HTR-8/SVneo (cell line): ENCODE measurements around the gene NLGN2.
A peak's percentile ranks its signal among the peaks of the same experiment; 100 is the strongest.
"Not testable (repeated sequence)": the region's sequence is repeated elsewhere in the genome, so short reads cannot be mapped to it uniquely, and the experiment has no call there.

Experiments used
- DNase-seq: peaks from one replicate; pipeline ENCODE4 v3.0.0; 2011; ENCODE audit warnings: low spot score, mixed read lengths; ENCODE audit not compliant: insufficient read length
- FAIRE-seq: peaks from 2 replicates; lab custom pipeline; 2011; peaks lifted over from hg19 to GRCh38; lab: Jason Lieb, UNC

The NLGN2 gene

DNA sequence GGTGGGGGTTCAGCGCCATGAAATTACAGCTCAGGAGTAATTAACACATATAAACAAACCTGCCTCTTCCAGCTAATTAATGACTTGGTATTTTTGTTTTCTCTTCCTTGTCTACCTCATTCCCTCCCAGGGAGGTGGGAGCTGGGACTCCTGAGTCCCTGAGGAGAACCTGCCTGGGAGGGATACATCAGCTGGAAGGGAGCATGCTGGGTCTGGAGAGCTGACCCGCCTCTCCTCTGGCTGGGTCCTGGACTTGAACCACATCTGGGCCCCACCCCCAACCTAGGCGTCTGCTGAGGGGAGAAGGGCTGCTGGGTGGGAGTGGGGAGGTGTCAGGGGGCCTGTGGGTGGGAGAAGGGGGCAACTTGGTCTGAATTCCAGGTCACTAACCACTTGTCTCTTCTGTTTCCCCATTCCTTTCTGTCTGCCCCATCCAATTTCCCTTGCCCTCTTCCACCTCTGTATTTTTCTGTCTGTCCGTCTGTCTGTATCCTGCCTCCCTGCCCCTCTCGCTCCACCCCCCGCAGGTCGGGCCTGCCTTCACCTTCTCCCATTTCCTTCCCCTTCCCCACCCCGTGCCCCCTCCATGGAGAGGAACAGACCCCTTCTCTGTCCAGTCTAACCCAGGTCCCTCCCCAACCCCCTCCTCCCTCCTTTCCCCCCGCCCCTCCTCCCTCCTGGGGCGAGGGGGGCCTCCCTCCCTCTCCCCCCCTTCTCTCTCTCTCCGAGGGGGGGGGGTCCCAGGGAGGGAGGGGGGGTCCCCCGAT, at the start of gene NLGN2:
Gene NLGN2, plus strand, starts transcription at position 361 of the 767 bp plus-strand sequence. CDS start 411 bp downstream, outside the sequence.
- FAIRE-seq, result no peak

DNA sequence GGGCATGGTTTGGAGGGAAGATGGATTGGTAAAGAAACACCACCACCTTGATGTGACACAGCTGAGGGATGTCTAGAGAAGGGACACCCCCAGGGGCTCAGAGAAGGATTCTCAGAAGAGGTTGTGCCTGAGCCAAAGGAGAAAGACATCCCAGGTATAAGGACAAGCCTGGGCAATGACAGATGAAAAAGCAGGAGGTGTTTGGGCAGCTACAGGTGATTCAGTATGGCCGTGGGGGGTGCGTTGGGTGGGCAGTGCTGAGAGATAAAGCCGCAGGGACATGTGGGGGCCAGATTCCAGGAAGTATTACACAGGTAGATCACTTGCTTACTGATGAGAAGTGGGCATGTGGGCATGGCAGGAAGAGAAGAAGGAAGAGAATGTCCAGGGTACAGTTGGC, 45.7 kb upstream of the NLGN2 start:
- no peak for FAIRE-seq
- DNase-seq, result no peak

More for the DNA sequence above, at the start of gene NLGN2:
- DNase-seq, result no peak

DNA sequence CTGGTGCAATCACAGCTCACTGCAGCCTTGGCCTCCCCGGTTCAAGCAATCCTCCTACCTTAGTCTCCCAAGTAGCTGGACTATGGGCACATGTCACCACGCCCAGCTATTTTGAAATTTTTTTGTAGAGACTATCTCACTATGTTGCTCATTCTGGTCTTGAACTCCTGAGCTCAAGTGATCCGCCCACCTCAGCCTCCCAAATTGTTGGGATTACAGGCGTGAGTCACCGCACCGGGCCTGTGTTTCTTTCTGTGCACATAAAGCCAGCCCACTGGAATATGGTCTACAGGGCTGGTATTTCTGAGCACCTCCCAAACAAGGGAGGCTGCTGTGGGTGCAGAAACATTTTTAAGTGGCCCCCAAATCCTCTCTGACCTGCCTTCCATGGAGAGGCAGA, 44.3 kb upstream of the NLGN2 start:
- DNase-seq, result no peak
- FAIRE-seq, result no peak

DNA sequence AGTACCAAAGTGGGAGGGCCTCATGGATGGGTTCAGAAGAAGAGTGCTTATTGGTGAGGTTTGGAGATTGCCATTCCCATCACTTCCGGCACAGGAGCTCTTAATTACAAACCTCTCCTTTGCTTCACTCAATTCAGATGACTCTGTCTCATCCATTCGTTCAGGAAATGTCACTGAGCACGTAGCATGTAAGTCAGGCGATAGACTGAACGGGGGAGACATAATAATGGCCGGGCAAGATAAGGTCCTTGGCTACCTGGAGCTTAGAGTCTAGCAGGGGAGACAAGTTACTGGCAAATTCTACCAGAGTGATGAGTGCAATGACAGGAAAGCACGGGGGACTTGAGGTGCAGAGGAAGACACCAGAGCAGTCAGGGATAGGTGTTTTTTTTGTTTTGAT, 41.7 kb upstream of the NLGN2 start:
- not testable (repeated sequence) for DNase-seq
- FAIRE-seq, result peak; percentile 20

DNA sequence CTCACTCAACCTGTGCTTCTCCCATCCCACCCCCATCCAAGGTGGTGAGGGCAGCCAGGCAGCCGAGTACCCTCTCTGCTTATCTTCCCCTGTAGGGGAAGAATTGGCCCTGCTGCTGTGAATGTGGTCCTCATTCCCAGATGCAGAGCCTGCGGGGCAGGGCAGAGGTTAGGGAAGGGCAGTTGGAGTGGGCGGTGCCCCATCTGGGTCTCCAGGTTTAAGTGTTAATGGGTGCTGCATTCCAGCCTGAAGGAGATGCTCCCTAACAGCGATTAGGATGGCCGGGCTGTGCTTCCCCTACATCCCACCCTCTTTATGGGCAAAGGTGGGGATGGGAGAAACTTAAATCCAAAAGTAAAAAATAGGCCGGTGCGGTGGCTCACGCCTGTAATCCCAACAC, 40.6 kb upstream of the NLGN2 start:
- peak; percentile 68 for FAIRE-seq
- no peak for DNase-seq

DNA sequence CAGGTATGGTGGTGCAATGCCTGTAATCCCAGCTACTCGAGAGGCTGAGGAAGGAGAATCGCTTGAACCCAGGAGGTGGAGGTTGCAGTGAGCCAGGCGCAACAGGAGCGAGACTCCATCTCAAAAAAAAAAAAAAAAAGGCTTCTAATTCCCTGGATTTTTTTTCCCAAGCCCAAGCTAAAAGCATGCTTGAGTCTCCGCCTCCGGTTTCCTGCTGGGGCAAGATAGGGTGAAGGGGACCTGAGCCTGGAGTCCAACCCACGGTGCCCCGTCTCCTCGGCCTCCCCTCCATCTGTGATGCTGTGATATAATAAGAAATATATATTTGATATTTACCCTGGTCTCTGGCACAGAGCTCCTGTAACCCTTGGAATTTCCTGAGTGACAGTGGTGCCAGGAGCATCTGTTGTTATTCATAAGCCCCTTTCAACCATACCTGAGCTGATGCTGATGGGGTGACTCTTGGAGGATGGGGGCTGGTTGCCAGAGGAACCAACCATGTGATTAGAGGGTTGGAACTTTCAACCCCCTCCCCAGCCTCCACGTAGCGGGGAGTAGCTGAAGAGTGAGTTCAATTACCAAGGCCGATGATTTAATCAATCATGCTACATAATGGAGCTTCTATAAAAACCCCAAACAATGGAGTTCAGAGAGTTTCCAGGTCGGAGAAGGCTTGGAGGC, 39.6 kb upstream of the NLGN2 start:
- no peak for DNase-seq
- no peak for FAIRE-seq

DNA sequence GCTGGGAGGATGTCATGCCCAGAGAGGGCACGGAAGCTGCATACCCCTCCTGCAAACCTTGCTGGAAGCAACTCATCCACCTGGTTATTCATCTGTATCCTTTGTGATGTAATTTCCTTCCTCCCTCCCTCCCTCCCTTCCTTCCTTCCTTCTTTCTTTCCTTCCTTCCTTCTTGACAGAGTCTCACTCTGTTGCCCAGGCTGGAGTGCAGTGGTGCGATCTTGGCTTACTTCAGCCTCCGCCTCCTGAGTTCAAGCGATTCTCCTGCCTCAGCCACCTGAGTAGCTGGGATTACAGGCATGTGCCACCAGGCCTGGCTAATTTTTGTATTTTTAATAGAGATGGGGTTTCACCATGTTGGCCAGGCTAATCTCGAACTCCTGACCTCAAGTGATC, 39.0 kb upstream of the NLGN2 start:
- not testable (repeated sequence) for FAIRE-seq, DNase-seq

DNA sequence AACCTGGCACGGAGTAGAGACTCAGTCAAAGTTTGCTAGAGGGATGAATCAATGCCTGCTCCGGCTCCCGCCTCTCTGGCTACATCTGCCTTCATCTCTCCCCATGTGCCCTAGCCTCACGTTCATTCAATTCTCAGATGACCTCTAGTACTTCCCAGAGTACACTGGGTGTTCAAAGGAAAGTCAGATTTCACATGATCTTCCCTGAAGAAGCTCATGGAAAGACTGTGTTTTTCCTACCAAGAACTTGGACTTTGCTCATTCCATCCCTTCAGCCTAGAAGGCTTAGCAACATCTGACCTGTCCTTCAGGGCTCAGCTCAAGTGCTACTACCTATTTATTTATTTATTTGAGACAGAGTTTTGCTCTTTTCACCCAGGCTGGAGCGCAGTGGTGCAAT, 37.8 kb upstream of the NLGN2 start:
- DNase-seq (no peak), FAIRE-seq (no peak)

DNA sequence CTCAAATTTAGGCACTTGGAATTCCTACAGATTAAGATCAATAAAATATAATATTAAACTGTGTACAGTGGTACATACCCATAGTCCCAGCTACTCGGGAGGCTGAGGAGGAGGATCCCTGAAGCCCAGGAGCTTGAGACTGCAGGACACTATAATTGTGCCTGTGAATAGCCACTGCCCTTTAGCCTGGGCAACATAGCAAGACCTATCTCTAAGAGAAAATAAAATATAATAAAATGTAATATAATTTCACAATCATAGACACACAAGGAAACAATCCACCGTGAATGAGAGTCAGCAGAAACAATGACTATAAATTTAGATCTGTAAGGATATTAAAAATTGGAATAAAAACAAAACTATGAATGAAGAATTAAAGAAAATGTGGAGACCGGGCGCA, 36.8 kb upstream of the NLGN2 start:
- no peak for FAIRE-seq
- no peak for DNase-seq

DNA sequence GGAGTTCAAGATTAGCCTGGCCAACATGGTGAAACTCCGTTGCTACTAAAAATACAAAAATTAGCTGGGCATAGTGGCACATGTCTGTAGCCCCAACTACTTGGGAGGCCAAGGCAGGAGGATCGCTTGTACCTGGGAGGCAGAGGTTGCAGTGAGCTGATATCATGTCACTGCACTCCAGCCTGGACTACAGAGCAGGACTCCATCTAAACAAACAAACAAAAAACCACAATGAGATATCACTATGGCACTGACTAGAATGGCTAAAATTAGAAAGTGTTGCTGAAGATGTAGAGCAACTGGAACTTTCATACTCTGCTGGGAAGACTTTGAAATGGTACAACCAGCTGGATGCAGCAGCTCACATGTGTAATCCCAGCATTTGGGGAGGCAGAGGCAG, 33.3 kb upstream of the NLGN2 start:
- FAIRE-seq (no peak), DNase-seq (no peak)

DNA sequence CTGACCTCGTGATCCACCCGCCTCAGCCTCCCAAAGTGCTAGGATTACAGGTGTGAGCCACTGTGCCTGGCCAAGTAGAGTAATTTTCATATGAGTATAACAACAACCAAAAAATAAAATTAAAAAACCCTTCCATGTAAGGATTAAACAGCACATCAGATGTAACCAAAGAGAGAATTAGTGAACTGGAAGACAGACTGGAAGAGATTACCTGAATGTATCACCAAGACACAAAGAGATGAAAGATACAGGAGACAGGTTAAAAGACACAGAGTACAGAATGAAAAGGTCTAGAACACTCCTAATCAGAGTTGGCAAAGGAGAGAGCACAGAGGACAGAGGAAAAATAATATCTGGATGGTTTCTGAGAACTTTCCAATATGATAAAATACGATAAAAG, 28.5 kb upstream of the NLGN2 start:
- DNase-seq (no peak), FAIRE-seq (no peak)

DNA sequence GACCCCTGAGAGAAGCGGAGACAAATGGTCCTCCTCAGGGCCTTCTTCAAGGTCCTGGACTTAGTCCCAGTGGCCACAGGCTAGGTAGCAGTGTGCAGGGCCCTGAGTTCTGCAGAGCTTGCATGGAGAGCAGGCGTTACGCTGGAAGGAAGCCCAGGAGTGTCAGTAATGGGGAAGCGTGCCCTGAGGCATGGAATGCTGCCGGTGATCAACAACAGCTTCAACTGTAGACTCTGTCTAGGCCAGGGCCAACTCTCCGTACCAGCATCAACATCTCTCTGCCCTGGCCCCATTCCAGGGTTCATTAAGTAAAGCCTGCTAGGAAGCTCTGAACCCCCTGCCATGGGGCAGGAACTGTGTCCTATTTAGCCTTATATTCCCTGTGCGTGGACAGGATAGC, 27.3 kb upstream of the NLGN2 start:
- DNase-seq (no peak), FAIRE-seq (no peak)

DNA sequence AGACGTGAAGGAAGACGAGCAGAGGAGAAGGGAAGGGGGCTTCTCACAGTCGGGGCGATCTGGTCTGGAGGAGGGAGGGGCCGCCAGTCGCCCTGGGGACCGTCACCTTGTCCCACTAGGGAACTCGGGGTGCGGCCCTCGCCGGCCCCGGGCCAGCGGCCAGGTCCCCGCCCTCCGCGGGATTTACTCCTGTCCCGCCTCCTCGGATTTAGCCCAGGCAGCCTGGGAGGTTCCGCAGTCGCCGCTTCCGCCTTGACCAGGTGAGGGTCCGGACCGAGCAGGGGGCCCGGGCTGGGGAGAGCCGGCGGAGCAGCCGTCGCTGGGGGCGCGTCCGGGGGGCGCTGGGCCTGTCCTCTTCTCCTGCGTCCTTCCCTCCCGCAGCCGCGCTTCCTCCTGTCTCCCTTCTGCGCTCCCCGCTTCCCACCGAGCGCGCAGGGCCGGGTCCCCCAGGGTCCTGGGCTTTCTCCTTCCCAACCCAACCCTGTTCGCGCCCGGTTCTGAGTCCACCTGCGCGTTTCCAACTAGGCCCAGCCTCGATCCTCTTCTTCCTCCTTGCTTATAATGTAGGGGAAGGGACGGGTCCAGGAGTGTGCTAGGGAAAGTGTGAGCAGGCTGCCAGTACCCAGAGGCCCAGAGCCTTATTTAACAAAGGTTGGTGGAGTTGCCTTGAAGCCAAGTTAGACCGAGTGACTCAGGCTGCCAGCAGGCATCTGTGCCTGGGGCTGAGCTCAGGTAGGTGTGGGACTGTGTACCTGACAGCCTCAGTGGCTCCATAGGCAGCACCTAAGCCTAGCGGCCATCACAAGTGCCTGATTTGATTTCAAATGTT, 26.6 kb upstream of the NLGN2 start, which contains the start of gene TNK1:
Gene TNK1, plus strand, starts transcription at position 235 of the 829 bp plus-strand sequence. CDS start 1,838 bp downstream, outside the sequence.
- no peak for FAIRE-seq
- no peak for DNase-seq

DNA sequence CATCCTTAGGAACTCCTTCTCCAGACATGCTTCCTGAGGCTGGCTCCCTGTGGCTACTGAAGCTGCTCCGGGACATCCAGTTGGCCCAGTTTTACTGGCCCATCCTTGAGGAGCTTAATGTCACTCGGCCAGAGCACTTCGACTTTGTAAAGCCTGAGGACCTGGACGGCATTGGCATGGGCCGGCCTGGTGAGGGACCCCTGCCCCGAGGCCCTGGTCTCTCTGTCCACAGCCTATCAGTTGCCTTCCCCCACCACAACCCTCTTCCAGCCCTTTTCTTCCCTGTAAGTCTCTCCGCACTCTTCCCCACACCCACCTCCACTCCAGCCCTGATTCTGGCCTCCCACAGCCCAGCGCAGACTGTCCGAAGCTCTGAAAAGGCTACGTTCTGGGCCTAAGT, 24.7 kb upstream of the NLGN2 start:
- DNase-seq, result no peak
- FAIRE-seq, result no peak

DNA sequence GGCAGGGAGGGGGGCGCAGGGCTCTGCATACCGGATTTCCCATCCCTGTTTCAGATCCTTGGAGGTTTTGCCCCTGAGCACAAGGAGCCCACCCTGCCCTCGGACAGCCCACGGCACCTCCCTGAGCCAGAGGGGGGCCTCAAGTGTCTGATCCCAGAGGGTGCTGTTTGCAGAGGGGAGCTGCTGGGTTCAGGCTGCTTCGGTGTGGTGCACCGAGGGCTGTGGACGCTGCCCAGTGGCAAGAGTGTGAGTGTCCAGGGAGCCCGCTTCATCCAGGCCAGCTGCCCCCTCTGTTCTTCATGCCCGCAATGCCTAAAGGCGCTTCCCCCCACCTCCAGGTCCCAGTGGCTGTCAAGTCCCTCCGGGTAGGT, 24.3 kb upstream of the NLGN2 start:
- FAIRE-seq (no peak), DNase-seq (no peak)

DNA sequence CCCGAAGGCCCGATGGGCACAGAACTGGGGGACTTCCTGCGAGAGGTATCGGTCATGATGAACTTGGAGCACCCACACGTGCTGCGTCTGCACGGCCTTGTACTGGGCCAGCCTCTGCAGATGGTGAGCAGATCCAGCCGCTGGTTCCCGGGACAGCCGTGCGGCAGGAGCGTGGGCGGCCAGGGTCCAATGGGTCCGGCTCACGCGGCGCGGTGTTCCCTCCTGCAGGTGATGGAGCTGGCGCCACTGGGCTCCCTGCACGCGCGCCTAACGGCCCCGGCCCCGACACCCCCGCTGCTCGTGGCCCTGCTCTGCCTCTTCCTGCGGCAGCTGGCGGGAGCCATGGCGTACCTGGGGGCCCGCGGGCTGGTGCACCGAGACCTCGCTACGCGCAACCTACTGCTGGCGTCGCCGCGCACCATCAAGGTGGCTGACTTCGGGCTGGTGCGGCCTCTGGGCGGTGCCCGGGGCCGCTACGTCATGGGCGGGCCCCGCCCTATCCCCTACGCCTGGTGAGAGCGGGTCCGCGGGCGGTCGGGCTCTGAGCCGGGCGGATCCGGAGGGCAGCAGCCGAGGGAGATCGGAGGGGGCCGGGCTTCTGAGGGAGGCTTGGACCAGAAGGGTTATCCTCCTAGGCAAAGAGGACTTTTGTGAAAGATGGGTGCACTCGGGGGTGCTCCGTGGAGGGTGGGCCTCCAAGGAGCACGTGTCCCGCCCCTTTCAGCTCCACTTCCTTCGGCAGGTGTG, 23.7 kb upstream of the NLGN2 start:
- DNase-seq, result peak; percentile 43
- FAIRE-seq, result peak; percentile 70

DNA sequence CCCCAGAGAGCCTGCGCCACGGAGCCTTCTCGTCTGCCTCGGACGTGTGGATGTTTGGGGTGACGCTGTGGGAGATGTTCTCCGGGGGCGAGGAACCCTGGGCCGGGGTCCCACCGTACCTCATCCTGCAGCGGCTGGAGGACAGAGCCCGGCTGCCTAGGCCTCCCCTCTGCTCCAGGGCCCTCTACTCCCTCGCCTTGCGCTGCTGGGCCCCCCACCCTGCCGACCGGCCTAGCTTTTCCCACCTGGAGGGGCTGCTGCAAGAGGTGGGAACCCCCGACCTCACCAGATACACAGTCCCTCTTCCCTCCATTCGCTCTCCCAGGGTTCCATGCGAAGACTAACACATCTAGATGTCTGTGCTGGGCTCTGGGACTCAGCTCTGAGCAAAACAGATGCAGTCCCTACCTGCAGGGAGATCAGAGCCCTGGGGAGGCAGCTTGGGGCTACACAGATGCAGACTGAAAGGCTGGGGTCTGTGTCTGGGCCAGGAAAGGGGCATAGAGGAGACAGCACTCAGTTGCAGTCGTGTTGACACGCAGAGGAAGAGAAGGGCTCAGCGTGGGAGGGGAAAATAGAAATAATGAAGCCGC, 23.1 kb upstream of the NLGN2 start:
- DNase-seq (no peak), FAIRE-seq (no peak)

DNA sequence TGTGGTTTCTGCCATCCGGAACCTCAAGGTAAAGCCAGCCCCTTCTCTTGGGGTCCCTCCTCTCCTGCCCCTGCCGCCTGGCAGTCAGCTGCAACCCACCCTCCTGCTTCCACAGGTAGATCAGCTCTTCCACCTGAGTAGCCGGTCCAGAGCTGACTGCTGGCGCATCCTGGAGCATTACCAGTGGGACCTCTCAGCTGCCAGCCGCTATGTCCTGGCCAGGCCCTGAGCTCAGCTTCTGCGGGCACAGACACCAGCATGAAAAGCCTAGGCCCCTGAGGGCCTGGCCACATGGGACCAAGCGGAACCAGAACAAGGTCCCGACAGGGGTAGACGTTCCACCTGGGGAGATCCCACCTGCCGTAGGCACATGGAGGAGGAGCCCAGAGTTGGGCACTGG, 18.8 kb upstream of the NLGN2 start:
- FAIRE-seq (no peak), DNase-seq (no peak)

DNA sequence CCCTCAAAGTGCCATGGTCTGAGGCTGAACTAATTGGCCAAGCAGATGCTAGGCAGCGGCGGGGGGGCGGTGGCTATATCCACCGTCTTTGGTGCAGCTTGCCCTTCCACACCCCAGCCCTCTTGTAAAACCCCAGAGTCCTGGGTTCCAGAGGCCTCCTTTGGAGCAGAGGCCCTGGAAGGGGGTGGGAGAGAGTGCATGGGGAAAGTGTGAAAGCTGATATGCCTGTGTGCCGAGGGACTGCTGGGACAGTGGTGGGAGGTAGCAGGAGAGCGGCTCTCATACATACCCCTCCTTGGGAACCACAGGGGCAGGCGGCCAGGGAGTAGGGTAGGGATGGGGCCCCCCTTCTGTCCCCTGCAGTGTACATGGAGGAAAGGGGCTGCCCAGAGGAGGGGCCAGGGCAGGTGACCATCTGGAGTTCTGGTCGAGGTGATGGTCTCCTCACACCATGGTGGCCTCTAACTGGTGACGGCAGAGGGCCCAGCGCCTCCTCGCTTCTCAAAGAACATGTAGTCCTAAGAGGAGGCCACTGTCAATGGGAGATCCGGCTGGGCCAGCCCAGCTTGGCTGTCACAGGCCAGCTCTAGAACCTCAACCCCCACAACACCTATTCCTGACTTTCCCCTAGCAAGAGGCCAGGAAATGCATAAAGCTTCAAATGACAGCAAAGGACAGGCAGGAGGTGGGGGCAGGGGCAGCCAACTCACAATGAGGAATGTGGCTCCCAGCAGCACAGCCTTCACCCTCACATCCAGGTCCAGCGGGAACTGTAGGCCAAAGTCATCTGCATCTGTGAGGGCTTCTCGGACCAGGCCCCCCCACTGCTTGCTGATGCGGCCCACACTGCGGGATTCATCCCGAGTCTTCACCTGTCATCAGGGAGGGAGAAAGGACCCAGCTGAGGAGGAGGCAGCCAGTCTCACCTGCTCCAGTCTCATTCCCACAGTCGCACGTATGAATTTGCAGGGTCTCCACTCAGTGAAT, 17.4 kb upstream of the NLGN2 start:
- DNase-seq (no peak), FAIRE-seq (peak; percentile 26)
